H9 (cell line): Measurements from ENCODE around the gene NLN. TPM values are rescaled to one million over a fixed set of nuclear protein-coding genes. Genes with fewer than 3 reads are reported as not detected.

Experiments
- DNase-seq: peaks from one replicate; pipeline ENCODE4 v3.0.0-alpha.2; 2017
- H2AFZ ChIP-seq: one replicate; pipeline ENCODE4 v1.6.1; 2013; ENCODE audit warnings: mild to moderate bottlenecking, low read length, control low read depth, moderate library complexity
- H2AK5ac ChIP-seq: 2 replicates; pipeline ENCODE4 v1.6.1; 2013; ENCODE audit warnings: low read length, control low read depth, mixed read lengths; ENCODE audit not compliant: insufficient read length
- H2BK120ac ChIP-seq: one replicate; pipeline ENCODE4 v1.6.1; 2013; ENCODE audit warnings: low read depth, mild to moderate bottlenecking, low read length, control low read depth, inconsistent platforms; ENCODE audit not compliant: poor library complexity, severe bottlenecking
- H2BK12ac ChIP-seq: 2 replicates; pipeline ENCODE4 v1.6.1; 2013; ENCODE audit warnings: low read length, control low read depth, mixed read lengths, low read depth; ENCODE audit not compliant: insufficient read length
- H2BK15ac ChIP-seq: 2 replicates; pipeline ENCODE4 v1.6.1; 2013; ENCODE audit warnings: low read depth, low read length, control low read depth
- H2BK20ac ChIP-seq: one replicate; pipeline ENCODE4 v1.6.1; 2013; ENCODE audit warnings: low read depth, mild to moderate bottlenecking, low read length, control low read depth, inconsistent platforms; ENCODE audit not compliant: poor library complexity, severe bottlenecking
- H2BK5ac ChIP-seq: 2 replicates; pipeline ENCODE4 v1.6.1; 2013; ENCODE audit warnings: low read length, control low read depth, mixed read lengths; ENCODE audit not compliant: insufficient read length
- H3K14ac ChIP-seq: 2 replicates; pipeline ENCODE4 v1.6.1; 2013; ENCODE audit warnings: low read length, control low read depth; ENCODE audit not compliant: insufficient read depth
- H3K18ac ChIP-seq: 2 replicates; pipeline ENCODE4 v1.6.1; 2013; ENCODE audit warnings: low read depth, mild to moderate bottlenecking, mixed read lengths, low read length, control low read depth; ENCODE audit not compliant: insufficient read length
- H3K23ac ChIP-seq: 2 replicates; pipeline ENCODE4 v1.6.1; 2013; ENCODE audit warnings: low read length, control low read depth, mixed read lengths, low read depth; ENCODE audit not compliant: insufficient read length
- H3K23me2 ChIP-seq: 2 replicates; pipeline ENCODE4 v1.6.1; 2013; ENCODE audit warnings: low read depth, mild to moderate bottlenecking, mixed read lengths, low read length, control low read depth; ENCODE audit not compliant: insufficient read length, poor library complexity, severe bottlenecking
- H3K27ac ChIP-seq: 2 replicates; pipeline ENCODE4 v1.5.1; 2013; ENCODE audit warnings: low read length, control low read depth, mixed read lengths, low read depth; ENCODE audit not compliant: insufficient read length
- H3K27me3 ChIP-seq: 2 replicates; pipeline ENCODE4 v1.6.1; 2013; ENCODE audit warnings: low read length, control low read depth, inconsistent platforms; ENCODE audit not compliant: insufficient read depth
- H3K4ac ChIP-seq: 2 replicates; pipeline ENCODE4 v1.6.1; 2013; ENCODE audit warnings: low read depth, mild to moderate bottlenecking, control low read depth, inconsistent platforms, low read length, moderate library complexity
- H3K4me1 ChIP-seq: 2 replicates; pipeline ENCODE4 v1.6.1; 2013; ENCODE audit warnings: low read length, control low read depth, inconsistent platforms; ENCODE audit not compliant: insufficient read depth
- H3K4me2 ChIP-seq: 2 replicates; pipeline ENCODE4 v1.6.1; 2013; ENCODE audit warnings: low read length, control low read depth, mixed read lengths; ENCODE audit not compliant: insufficient read length, insufficient read depth
- H3K56ac ChIP-seq: 2 replicates; pipeline ENCODE4 v1.6.1; 2013; ENCODE audit warnings: low read depth, mild to moderate bottlenecking, mixed read lengths, low read length, control low read depth; ENCODE audit not compliant: insufficient read length
- H3K79me1 ChIP-seq: 2 replicates; pipeline ENCODE4 v1.6.1; 2013; ENCODE audit warnings: low read depth, mild to moderate bottlenecking, moderate library complexity, low read length, control low read depth, inconsistent platforms; ENCODE audit not compliant: insufficient read depth, poor library complexity, severe bottlenecking
- H3K79me2 ChIP-seq: 2 replicates; pipeline ENCODE4 v1.6.1; 2013; ENCODE audit warnings: low read length, control low read depth, inconsistent platforms; ENCODE audit not compliant: insufficient read depth
- H3K9ac ChIP-seq: 2 replicates; pipeline ENCODE4 v1.6.1; 2013; ENCODE audit warnings: low read length, control low read depth, mixed read lengths; ENCODE audit not compliant: insufficient read length; ENCODE audit errors: extremely low read depth
- H3K9me3 ChIP-seq: one replicate; pipeline ENCODE4 v1.6.1; 2013; ENCODE audit warnings: low read depth, low read length, inconsistent platforms; ENCODE audit not compliant: control insufficient read depth
- H3T11ph ChIP-seq: one replicate; pipeline ENCODE4 v1.6.1; 2013; ENCODE audit warnings: mild to moderate bottlenecking, low read length, control low read depth, inconsistent platforms
- H4K20me1 ChIP-seq: one replicate; pipeline ENCODE4 v1.6.1; 2013; ENCODE audit not compliant: control insufficient read depth, insufficient read length, insufficient read depth
- H4K5ac ChIP-seq: 2 replicates; pipeline ENCODE4 v1.6.1; 2013; ENCODE audit warnings: low read depth, mild to moderate bottlenecking, mixed read lengths, low read length, control low read depth; ENCODE audit not compliant: insufficient read length
- H4K8ac ChIP-seq: replicated peaks from 2 replicates; pipeline ENCODE4 v1.6.1; 2013; ENCODE audit warnings: low read length, control low read depth, mixed read lengths, low read depth; ENCODE audit not compliant: insufficient read length
- H4K91ac ChIP-seq: 2 replicates; pipeline ENCODE4 v1.6.1; 2013; ENCODE audit warnings: low read depth, mild to moderate bottlenecking, moderate library complexity, mixed read lengths, low read length, control low read depth; ENCODE audit not compliant: insufficient read length
- H3K27ac Mint-ChIP-seq, 3 experiments: 2 replicates in 2 of 3; 3 replicates in 1 of 3; pipeline ENCODE4 v1.8.0; 2020 to 2021; ENCODE audit warnings: mixed read lengths in 3 of 3, mild to moderate bottlenecking in 1 of 3, moderate library complexity in 1 of 3
- H3K27me3 Mint-ChIP-seq: 2 replicates; pipeline ENCODE4 v1.8.0; 2021; ENCODE audit warnings: low read depth, mild to moderate bottlenecking, moderate library complexity, mixed read lengths
- H3K36me3 Mint-ChIP-seq, 3 experiments: 2 replicates in 2 of 3; 3 replicates in 1 of 3; pipeline ENCODE4 v1.8.0; 2020 to 2021; ENCODE audit warnings: low read depth in 3 of 3, mixed read lengths in 3 of 3; ENCODE audit not compliant: insufficient read depth in 1 of 3
- H3K4me1 Mint-ChIP-seq, 2 experiments: 2 replicates each; pipeline ENCODE4 v1.8.0; 2020; ENCODE audit warnings: mixed read lengths in 2 of 2
- H3K4me3 Mint-ChIP-seq, 2 experiments: 2 replicates in 1 of 2; 3 replicates in 1 of 2; pipeline ENCODE4 v1.8.0; 2020 to 2021; ENCODE audit warnings: mild to moderate bottlenecking in 2 of 2, mixed read lengths in 2 of 2, moderate library complexity in 1 of 2
- H3K9me3 Mint-ChIP-seq, 2 experiments: 2 replicates in 1 of 2; 3 replicates in 1 of 2; pipeline ENCODE4 v1.8.0; 2020; ENCODE audit warnings: mild to moderate bottlenecking in 2 of 2, mixed read lengths in 2 of 2, moderate library complexity in 1 of 2
- CTCF ChIP-seq: fragments of 200-600 bp; sonication (generic); conservative IDR thresholded peaks from 3 replicates; pipeline ENCODE4 v1.8.0; 2021; ENCODE audit warnings: antibody characterized with exemption, mild to moderate bottlenecking
- WGBS: extraction: QIAGEN DNeasy Blood & Tissue Kit; methylation state at CpG from one replicate; pipeline ENCODE4 v1.1.7; 2013; ENCODE audit warnings: missing lambda C conversion rate, low lambda C conversion rate, mixed read lengths; ENCODE audit not compliant: insufficient read length; ENCODE audit errors: extremely low coverage; 5-methylcytosine and 5-hydroxymethylcytosine counted together
- total RNA-seq: library from RNA; stranded (reverse); gene quantifications from 2 replicates; pipeline ENCODE4 v1.2.1, GENCODE V29; 2021

The NLN gene
- total RNA-seq, 1 experiment from 2014 or later = 137 TPM

- H3K56ac ChIP-seq = no peak overlapping the region
- peaks cover 18% of the 10 kb centered on the region in 2 experiments for H3K4me1 Mint-ChIP-seq
- H3K4me1 ChIP-seq = no peaks in the 10 kb centered on the region
- H3K18ac ChIP-seq = no peak overlapping the region
- H3K9me3 Mint-ChIP-seq = peaks cover 0 to 7% of the 10 kb centered on the region in 2 experiments; a peak in 2 of 5 replicates
- no peaks in the 10 kb centered on the region for H3K27me3 ChIP-seq
- no peak overlapping the region for H4K8ac ChIP-seq
- H3K79me1 ChIP-seq = peaks cover 2% of the 10 kb centered on the region
- H3K27me3 Mint-ChIP-seq = no peaks in the 10 kb centered on the region
- no peak for TF ChIP-seq CTCF
- no peak overlapping the region for H3K4me3 Mint-ChIP-seq
- H4K20me1 ChIP-seq = peaks cover 5% of the 10 kb centered on the region
- H3T11ph ChIP-seq = no peak overlapping the region
- H3K4me2 ChIP-seq = no peak overlapping the region
- H2BK20ac ChIP-seq = no peak overlapping the region
- no peak overlapping the region for H3K27ac Mint-ChIP-seq
- H2BK5ac ChIP-seq = no peak overlapping the region
- H3K79me2 ChIP-seq = no peaks in the 10 kb centered on the region; the same call in 1 of the 2 replicates
- no peak overlapping the region for H3K9ac ChIP-seq
- H2BK12ac ChIP-seq = no peak overlapping the region
- no peak overlapping the region for H2AFZ ChIP-seq
- no peak overlapping the region for H3K4ac ChIP-seq
- H3K23ac ChIP-seq = no peak overlapping the region
- no CpG with 5 or more reads among the region's 1 CpG for WGBS
- no peak overlapping the region for H2BK15ac ChIP-seq
- H3K27ac ChIP-seq = no peak overlapping the region
- H3K14ac ChIP-seq = no peak overlapping the region
- no peak overlapping the region for H2AK5ac ChIP-seq
- H3K9me3 ChIP-seq = no peaks in the 10 kb centered on the region
- no peak overlapping the region for H4K91ac ChIP-seq
- H3K23me2 ChIP-seq = no peaks in the 10 kb centered on the region
- H2BK120ac ChIP-seq = no peak overlapping the region
- no peak overlapping the region for H4K5ac ChIP-seq
- no peak for DNase-seq
- H3K36me3 Mint-ChIP-seq = peaks cover 41 to 51% (median 47%) of the 10 kb centered on the region in 3 experiments
Observed at GRCh38 chr5:65765582-65765981, 43.6 kb downstream of the NLN start.
